HepG2 (cell line): ENCODE measurements around the gene SP6. TPM values are rescaled to one million over a fixed set of nuclear protein-coding genes. Genes with fewer than 3 reads are reported as not detected.

Experiments
- ATF7-NPFF ChIP-seq: sonication (generic); formaldehyde crosslinking; IDR thresholded peaks from 2 replicates; pipeline ENCODE4 v1.8.1; 2023; ENCODE audit warnings: mild to moderate bottlenecking, low read depth, missing genetic modification reagents, moderate library complexity
- CREB1 ChIP-seq, 2 experiments: fragments of 450-650 bp in 1 of 2; IDR thresholded peaks; 2 replicates each; pipeline ENCODE4 v1.6.1; 2016 to 2017; ENCODE audit warnings: control low read depth in 1 of 2, mild to moderate bottlenecking in 1 of 2, missing compliant biosample characterization in 1 of 2, missing genetic modification characterization in 1 of 2
- GATA4 ChIP-seq: sonication (generic); IDR thresholded peaks from 2 replicates; pipeline ENCODE4 v1.6.1; 2016; ENCODE audit warnings: antibody characterized with exemption, low read depth, borderline replicate concordance
- JUNB ChIP-seq: sonication (generic); formaldehyde crosslinking; IDR thresholded peaks from 2 replicates; pipeline ENCODE4 v1.8.0; 2022; ENCODE audit warnings: missing genetic modification reagents, mild to moderate bottlenecking, borderline replicate concordance
- MTA1 ChIP-seq: sonication (generic); formaldehyde crosslinking; IDR thresholded peaks from 2 replicates; pipeline ENCODE4 v1.4.0; 2020; ENCODE audit warnings: missing genetic modification reagents, mild to moderate bottlenecking, borderline replicate concordance
- NCOA1 ChIP-seq: sonication (generic); formaldehyde crosslinking; IDR thresholded peaks from 2 replicates; pipeline ENCODE4 v1.9.0; 2021; ENCODE audit warnings: missing genetic modification reagents
- POLR2AphosphoS5 ChIP-seq: IDR thresholded peaks from 2 replicates; pipeline ENCODE4 v1.6.1; 2012; ENCODE audit warnings: low read depth, low read length
- RXRB ChIP-seq: IDR thresholded peaks from 2 replicates; pipeline ENCODE4 v1.6.1; 2016; ENCODE audit warnings: borderline replicate concordance, missing genetic modification reagents, missing compliant biosample characterization
- SALL1 ChIP-seq: sonication (generic); formaldehyde crosslinking; IDR thresholded peaks from 2 replicates; pipeline ENCODE4 v1.8.0; 2022; ENCODE audit warnings: mild to moderate bottlenecking, missing genetic modification reagents
- SMYD3 ChIP-seq: sonication (generic); formaldehyde crosslinking; IDR thresholded peaks from 2 replicates; pipeline ENCODE4 v1.8.1; 2023; ENCODE audit warnings: mild to moderate bottlenecking, missing genetic modification reagents
- SNRNP70 ChIP-seq: fragments of 200-400 bp; formaldehyde crosslinking; IDR thresholded peaks from 2 replicates; pipeline ENCODE4 v1.6.1; 2017; ENCODE audit warnings: mild to moderate bottlenecking, low read depth, low read length, moderate library complexity
- SP4 ChIP-seq: sonication (generic); formaldehyde crosslinking; IDR thresholded peaks from 2 replicates; pipeline ENCODE4 v1.8.1; 2023; ENCODE audit warnings: mild to moderate bottlenecking, missing genetic modification reagents
- ZNF44 ChIP-seq: sonication (generic); formaldehyde crosslinking; IDR thresholded peaks from 2 replicates; pipeline ENCODE4 v1.5.1; 2020; ENCODE audit warnings: mild to moderate bottlenecking, missing genetic modification reagents
- ZSCAN25 ChIP-seq: sonication (generic); formaldehyde crosslinking; IDR thresholded peaks from 2 replicates; pipeline ENCODE4 v1.8.0; 2022; ENCODE audit warnings: mild to moderate bottlenecking, missing genetic modification reagents
- ZSCAN30 ChIP-seq: sonication (generic); formaldehyde crosslinking; IDR thresholded peaks from 2 replicates; pipeline ENCODE4 v1.5.0; 2020; ENCODE audit warnings: mild to moderate bottlenecking, missing genetic modification reagents
- polyA plus RNA-seq, 8 experiments: library from polyadenylated mRNA; depleted of rRNA in 3 of 8; stranded (reverse) in 7 of 8; unstranded in 1 of 8; fragments of >200 nt; fragmentation: Illumina TruSeq in 4 of 8; extraction: Trizol in 4 of 8; gene quantifications; 2 replicates each; pipeline versions ENCODE4 v1.2.1 to v1.2.3, GENCODE V29; 2011 to 2016; ENCODE audit warnings: low read depth in 4 of 8, missing spikeins in 1 of 8, mixed read lengths in 1 of 8; ENCODE audit not compliant: insufficient read depth in 1 of 8
- total RNA-seq, 5 experiments: library from RNA; depleted of rRNA; stranded (reverse); fragments of >200 nt; fragmentation: Illumina TruSeq; extraction: Trizol; gene quantifications; 2 replicates each; pipeline ENCODE4 v1.2.3, GENCODE V29; 2016; ENCODE audit warnings: low read depth in 1 of 5
- TF ChIP-seq, protein P1 (sequence below): IDR thresholded peaks from 2 replicates; pipeline ENCODE4 v1.6.1; 2016
- TF ChIP-seq, protein P2 (sequence below): sonication (generic); formaldehyde crosslinking; IDR thresholded peaks from 2 replicates; pipeline ENCODE4 v1.4.0; 2020; ENCODE audit warnings: mild to moderate bottlenecking, low read depth, missing genetic modification reagents
- TF ChIP-seq, protein P3 (sequence below): sonication (generic); formaldehyde crosslinking; IDR thresholded peaks from 2 replicates; pipeline ENCODE4 v1.9.0; 2021; ENCODE audit warnings: missing genetic modification reagents, borderline replicate concordance
- TF ChIP-seq, protein P4 (sequence below): IDR thresholded peaks from 2 replicates; pipeline ENCODE4 v1.6.1; 2016; ENCODE audit warnings: low read depth, control low read depth

The SP6 gene
- total and polyA plus RNA-seq, 2 of the 13 experiments (the other 11 are each of a cell fraction or from before 2014, with no cell fraction given), result 0.07 TPM

DNA sequence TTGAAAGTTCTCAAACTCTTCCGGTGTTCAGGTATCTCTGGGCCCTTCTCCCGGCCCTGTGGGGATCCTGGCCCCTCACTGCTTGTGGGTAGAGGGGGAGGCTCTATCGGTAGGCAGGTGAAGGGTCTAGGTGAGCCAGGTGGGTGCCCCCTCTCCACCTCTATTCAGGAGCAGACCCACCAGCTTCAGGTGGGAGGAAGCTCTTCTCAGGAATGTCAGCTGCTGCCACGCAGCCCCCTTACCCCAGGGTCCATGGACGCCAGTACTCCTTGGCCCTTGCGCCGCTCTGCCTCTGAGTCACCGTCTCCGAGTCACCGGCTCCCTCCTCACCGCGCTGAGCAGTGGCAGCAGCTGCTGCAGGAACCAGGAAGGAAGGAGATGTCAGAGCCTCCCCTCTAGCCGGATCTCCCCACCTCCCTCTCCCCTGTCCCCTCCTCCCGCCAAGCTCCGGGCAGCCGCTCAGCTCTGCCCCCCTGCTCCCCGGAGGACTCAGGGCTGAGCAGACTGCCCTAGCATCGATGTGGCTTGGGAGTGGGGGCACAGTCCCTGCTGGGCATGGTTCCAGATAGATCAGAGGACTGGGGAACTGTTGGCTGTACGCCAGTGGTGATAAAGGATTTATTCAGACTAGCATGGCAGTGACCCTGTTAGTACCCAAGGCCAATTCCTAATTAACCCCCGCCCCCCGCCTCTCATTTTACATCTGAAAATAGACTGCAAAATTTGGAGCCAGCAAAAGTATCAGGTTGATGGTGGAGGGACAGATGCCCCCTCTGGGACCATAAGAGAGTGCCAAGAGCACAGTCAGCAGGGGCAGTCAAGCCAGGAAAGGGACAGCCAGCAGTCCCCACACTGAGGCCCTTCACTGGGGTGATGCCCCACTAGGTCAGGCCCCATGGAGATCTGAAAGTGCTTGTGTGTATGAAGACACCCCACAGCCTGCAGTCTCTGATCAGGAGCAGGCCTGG, 29.3 kb downstream of the SP6 start, which contains the start of gene OSBPL7 (continued):
- TF ChIP-seq ZSCAN25 (CRISPR knock-in tag), result peak; percentile 91
- no peak for TF ChIP-seq SNRNP70
- no peak for TF ChIP-seq JUNB (CRISPR knock-in tag)
- 0 out of 2 replicates have a peak, but pooled peaks have one; percentile 29 for TF ChIP-seq MTA1
- TF ChIP-seq ZNF44 (CRISPR knock-in tag), result no peak
- 0 out of 2 replicates have a peak, but pooled peaks have one; percentile 57 for TF ChIP-seq NCOA1 (CRISPR knock-in tag)
- TF ChIP-seq, protein P1, sequence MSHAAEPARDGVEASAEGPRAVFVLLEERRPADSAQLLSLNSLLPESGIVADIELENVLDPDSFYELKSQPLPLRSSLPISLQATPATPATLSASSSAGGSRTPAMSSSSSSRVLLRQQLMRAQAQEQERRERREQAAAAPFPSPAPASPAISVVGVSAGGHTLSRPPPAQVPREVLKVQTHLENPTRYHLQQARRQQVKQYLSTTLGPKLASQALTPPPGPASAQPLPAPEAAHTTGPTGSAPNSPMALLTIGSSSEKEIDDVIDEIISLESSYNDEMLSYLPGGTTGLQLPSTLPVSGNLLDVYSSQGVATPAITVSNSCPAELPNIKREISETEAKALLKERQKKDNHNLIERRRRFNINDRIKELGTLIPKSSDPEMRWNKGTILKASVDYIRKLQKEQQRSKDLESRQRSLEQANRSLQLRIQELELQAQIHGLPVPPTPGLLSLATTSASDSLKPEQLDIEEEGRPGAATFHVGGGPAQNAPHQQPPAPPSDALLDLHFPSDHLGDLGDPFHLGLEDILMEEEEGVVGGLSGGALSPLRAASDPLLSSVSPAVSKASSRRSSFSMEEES (CRISPR knock-in tag), result no peak
- TF ChIP-seq, protein P2, sequence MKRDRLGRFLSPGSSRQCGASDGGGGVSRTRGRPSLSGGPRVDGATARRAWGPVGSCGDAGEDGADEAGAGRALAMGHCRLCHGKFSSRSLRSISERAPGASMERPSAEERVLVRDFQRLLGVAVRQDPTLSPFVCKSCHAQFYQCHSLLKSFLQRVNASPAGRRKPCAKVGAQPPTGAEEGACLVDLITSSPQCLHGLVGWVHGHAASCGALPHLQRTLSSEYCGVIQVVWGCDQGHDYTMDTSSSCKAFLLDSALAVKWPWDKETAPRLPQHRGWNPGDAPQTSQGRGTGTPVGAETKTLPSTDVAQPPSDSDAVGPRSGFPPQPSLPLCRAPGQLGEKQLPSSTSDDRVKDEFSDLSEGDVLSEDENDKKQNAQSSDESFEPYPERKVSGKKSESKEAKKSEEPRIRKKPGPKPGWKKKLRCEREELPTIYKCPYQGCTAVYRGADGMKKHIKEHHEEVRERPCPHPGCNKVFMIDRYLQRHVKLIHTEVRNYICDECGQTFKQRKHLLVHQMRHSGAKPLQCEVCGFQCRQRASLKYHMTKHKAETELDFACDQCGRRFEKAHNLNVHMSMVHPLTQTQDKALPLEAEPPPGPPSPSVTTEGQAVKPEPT (CRISPR knock-in tag), result no peak
- TF ChIP-seq RXRB (CRISPR knock-in tag), result peak; percentile 53
- 0 out of 2 replicates have a peak, but pooled peaks have one; percentile 39 for TF ChIP-seq GATA4
- no peak for TF ChIP-seq ZSCAN30
- no peak for TF ChIP-seq SMYD3
- TF ChIP-seq SALL1, result peak; percentile 82
- TF ChIP-seq, protein P3, sequence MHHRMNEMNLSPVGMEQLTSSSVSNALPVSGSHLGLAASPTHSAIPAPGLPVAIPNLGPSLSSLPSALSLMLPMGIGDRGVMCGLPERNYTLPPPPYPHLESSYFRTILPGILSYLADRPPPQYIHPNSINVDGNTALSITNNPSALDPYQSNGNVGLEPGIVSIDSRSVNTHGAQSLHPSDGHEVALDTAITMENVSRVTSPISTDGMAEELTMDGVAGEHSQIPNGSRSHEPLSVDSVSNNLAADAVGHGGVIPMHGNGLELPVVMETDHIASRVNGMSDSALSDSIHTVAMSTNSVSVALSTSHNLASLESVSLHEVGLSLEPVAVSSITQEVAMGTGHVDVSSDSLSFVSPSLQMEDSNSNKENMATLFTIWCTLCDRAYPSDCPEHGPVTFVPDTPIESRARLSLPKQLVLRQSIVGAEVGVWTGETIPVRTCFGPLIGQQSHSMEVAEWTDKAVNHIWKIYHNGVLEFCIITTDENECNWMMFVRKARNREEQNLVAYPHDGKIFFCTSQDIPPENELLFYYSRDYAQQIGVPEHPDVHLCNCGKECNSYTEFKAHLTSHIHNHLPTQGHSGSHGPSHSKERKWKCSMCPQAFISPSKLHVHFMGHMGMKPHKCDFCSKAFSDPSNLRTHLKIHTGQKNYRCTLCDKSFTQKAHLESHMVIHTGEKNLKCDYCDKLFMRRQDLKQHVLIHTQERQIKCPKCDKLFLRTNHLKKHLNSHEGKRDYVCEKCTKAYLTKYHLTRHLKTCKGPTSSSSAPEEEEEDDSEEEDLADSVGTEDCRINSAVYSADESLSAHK (CRISPR knock-in tag), result no peak
- TF ChIP-seq ATF7-NPFF (CRISPR knock-in tag), result no peak; the same call in 1 of the 2 replicates
- TF ChIP-seq, protein P4, sequence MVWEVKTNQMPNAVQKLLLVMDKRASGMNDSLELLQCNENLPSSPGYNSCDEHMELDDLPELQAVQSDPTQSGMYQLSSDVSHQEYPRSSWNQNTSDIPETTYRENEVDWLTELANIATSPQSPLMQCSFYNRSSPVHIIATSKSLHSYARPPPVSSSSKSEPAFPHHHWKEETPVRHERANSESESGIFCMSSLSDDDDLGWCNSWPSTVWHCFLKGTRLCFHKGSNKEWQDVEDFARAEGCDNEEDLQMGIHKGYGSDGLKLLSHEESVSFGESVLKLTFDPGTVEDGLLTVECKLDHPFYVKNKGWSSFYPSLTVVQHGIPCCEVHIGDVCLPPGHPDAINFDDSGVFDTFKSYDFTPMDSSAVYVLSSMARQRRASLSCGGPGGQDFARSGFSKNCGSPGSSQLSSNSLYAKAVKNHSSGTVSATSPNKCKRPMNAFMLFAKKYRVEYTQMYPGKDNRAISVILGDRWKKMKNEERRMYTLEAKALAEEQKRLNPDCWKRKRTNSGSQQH (CRISPR knock-in tag), result peak; percentile 71; the same call in 1 of the 2 replicates
- TF ChIP-seq SP4 (CRISPR knock-in tag), result peak; percentile 71; the same call in 1 of the 2 replicates
- no peak for TF ChIP-seq CREB1 (IDR thresholded peaks at IDR 0.05)
- TF ChIP-seq CREB1 (CRISPR knock-in tag; IDR thresholded peaks at IDR 0.05), result no peak
- peak; percentile 70 for TF ChIP-seq POLR2AphosphoS5
